ENCODE data around the gene IGF2BP3. TPM values are rescaled to one million over a fixed set of nuclear protein-coding genes. Genes with fewer than 3 reads are reported as not detected.

The IGF2BP3 gene
- total RNA-seq, 1 experiment from 2014 or later: 75.3 TPM

DNA sequence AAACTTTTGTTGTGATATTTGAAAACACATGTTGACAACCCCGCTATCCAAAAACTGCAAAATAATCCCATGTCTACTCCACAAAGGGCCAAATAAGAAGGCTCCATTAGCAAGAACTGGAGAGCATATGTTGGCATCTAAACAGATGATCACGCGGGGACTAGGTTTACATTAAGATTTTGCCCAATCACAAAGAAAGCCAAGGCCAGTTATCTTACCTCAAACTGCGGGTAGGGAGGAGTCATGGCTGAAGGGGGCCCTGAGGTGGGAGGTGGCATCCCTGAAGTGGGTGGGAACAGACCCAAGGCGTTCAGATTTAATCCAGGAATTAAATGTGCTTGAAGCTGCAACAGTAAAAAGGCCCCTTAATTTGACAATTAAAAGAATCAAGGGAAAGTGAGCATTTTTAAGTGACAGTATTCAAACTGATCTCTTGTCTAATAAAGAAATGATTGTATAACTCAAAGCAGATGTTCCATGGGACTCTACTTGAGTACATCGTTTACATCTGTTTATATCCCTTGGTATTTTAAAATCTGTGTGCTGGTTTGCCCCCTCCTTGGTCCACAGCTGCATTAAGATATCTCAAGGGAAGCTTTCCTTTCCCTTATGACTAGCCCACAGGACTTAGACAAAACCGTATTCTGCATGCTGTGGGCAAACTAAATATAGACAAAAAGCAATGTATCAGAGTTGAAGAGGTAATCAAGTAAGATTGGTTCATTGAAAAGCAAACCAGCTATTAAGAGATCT is 128.3 kb downstream of the IGF2BP3 start:
- H3K36me3 ChIP-seq (ENCODE audit: insufficient read depth, low read length, poor library complexity, severe bottlenecking): peaks cover 70% of the 10 kb centered on the region
- POLR2A ChIA-PET (ENCODE audit: low non-redundant PET): no interaction called here
- no TSS peak for BruUV-seq (replicated peaks)
- CTCF ChIA-PET: no interaction called here
- intact Hi-C loops (cut with micrococcal nuclease; ENCODE audit: unreplicated experiment): no loop called here
- no peaks in the 10 kb centered on the region for H3K27me3 ChIP-seq (replicated peaks; ENCODE audit: insufficient read depth, low read depth, low read length, poor library complexity)
- peaks cover 9% of the 10 kb centered on the region for H3K9me3 ChIP-seq (ENCODE audit: low read depth, low read length, poor library complexity, severe bottlenecking)
- TF ChIP-seq CTCF (conservative IDR thresholded peaks at IDR 0.05; ENCODE audit: low read depth, low read length): no peak
- TF ChIP-seq EZH2 (IDR thresholded peaks at IDR 0.05; ENCODE audit: borderline replicate concordance, low read depth, low read length, poor library complexity, severe bottlenecking): no peak
- peak; percentile 62 for DNase-seq (ENCODE audit: low spot score)
- peak overlapping the region; percentile 32 for H3K27ac ChIP-seq (ENCODE audit: low read depth, low read length, poor library complexity, severe bottlenecking)
- peaks cover 37% of the 10 kb centered on the region for H3K4me1 ChIP-seq (ENCODE audit: insufficient read depth, low read length, poor library complexity, severe bottlenecking)
- no peak overlapping the region for H3K4me3 ChIP-seq (ENCODE audit: low read depth, low read length, poor library complexity, severe bottlenecking)

GRCh38 chr7:23338863-23339262 is 131.4 kb downstream of the IGF2BP3 start:
- POLR2A ChIA-PET (ENCODE audit: low non-redundant PET): no interaction called here
- CTCF ChIA-PET: no interaction called here
- no TSS peak for BruUV-seq (replicated peaks)
- no peaks in the 10 kb centered on the region for H3K27me3 ChIP-seq (replicated peaks; ENCODE audit: insufficient read depth, low read depth, low read length, poor library complexity)
- intact Hi-C loops (cut with micrococcal nuclease; ENCODE audit: unreplicated experiment): no loop called here
- H3K27ac ChIP-seq (ENCODE audit: low read depth, low read length, poor library complexity, severe bottlenecking): no peak overlapping the region
- no peak overlapping the region for H3K4me3 ChIP-seq (ENCODE audit: low read depth, low read length, poor library complexity, severe bottlenecking)
- peaks cover 10% of the 10 kb centered on the region for H3K9me3 ChIP-seq (ENCODE audit: low read depth, low read length, poor library complexity, severe bottlenecking)
- DNase-seq (ENCODE audit: low spot score): no peak
- H3K4me1 ChIP-seq (ENCODE audit: insufficient read depth, low read length, poor library complexity, severe bottlenecking): peaks cover 52% of the 10 kb centered on the region
- TF ChIP-seq CTCF (conservative IDR thresholded peaks at IDR 0.05; ENCODE audit: low read depth, low read length) (no peak), EZH2 (IDR thresholded peaks at IDR 0.05; ENCODE audit: borderline replicate concordance, low read depth, low read length, poor library complexity, severe bottlenecking) (no peak)
- H3K36me3 ChIP-seq (ENCODE audit: insufficient read depth, low read length, poor library complexity, severe bottlenecking): peaks cover 61% of the 10 kb centered on the region

- H3K27me3 ChIP-seq (replicated peaks; ENCODE audit: insufficient read depth, low read depth, low read length, poor library complexity): no peaks in the 10 kb centered on the region
- no peak for TF ChIP-seq EZH2 (IDR thresholded peaks at IDR 0.05; ENCODE audit: borderline replicate concordance, low read depth, low read length, poor library complexity, severe bottlenecking)
- TF ChIP-seq CTCF (conservative IDR thresholded peaks at IDR 0.05; ENCODE audit: low read depth, low read length): no peak
- CTCF ChIA-PET: no interaction called here
- peaks cover 10% of the 10 kb centered on the region for H3K9me3 ChIP-seq (ENCODE audit: low read depth, low read length, poor library complexity, severe bottlenecking)
- intact Hi-C loops (cut with micrococcal nuclease; ENCODE audit: unreplicated experiment): no loop called here
- H3K4me3 ChIP-seq (ENCODE audit: low read depth, low read length, poor library complexity, severe bottlenecking): no peak overlapping the region
- peaks cover 52% of the 10 kb centered on the region for H3K4me1 ChIP-seq (ENCODE audit: insufficient read depth, low read length, poor library complexity, severe bottlenecking)
- no peak overlapping the region for H3K27ac ChIP-seq (ENCODE audit: low read depth, low read length, poor library complexity, severe bottlenecking)
- POLR2A ChIA-PET (ENCODE audit: low non-redundant PET): no interaction called here
- BruUV-seq (replicated peaks): no TSS peak
- H3K36me3 ChIP-seq (ENCODE audit: insufficient read depth, low read length, poor library complexity, severe bottlenecking): peaks cover 60% of the 10 kb centered on the region
- DNase-seq (ENCODE audit: low spot score): no peak
These were observed 131.9 kb downstream of the IGF2BP3 start for GRCh38 chr7:23338439-23338838.
